ENCODE data around the gene HIC1. TPM values are rescaled to one million over a fixed set of nuclear protein-coding genes. Genes with fewer than 3 reads are reported as not detected.

Gene HIC1
- total RNA-seq, 1 experiment from 2014 or later, result 0.84 TPM

DNA sequence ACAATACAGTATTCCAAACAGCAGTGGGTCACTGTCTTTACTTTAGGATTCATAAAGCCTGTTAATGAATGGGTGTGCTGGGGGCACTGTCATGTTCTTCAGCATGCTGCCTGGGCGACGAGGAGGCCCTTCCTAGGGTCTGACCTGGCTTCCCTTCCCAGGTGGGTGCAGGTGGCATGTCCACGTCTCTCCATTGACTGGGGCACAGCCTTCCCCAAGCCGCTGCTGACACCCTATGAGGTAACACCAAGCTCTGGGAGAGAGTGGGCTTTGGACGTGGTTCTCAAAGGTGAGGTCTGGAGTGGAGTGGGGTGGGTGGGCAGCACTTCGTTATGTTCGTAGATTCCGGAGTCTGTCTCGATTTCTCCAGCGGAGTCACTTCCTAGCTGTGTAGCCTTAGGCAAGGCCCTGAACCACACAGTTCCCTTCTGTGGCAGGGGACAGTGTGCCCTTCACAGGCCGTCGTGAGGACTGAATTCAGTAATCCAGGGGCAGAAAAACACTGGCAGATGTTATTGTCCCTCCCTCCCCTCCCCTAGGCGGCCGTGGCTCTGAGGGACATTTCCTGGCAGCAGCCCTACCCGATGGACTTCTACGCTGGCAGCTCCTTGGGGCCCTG lies 13.9 kb upstream of the HIC1 start:
- intact Hi-C loops (cut with micrococcal nuclease; ENCODE audit: unreplicated experiment), result loop anchor here (5.0 kb wide), 2 partner anchors 134 to 324 kb away; no protein-coding TSS in a partner anchor
- ChIA-PET POLR2A (ENCODE audit: low non-redundant PET) (interaction anchor here (0.7 kb wide), 1 partner anchor 441 kb away, joined by 4 read pairs; no protein-coding TSS in a partner anchor), CTCF (interaction anchor here (1.3 kb wide), 1 partner anchor 132 kb away, joined by 4 read pairs; no protein-coding TSS in a partner anchor)
- peak overlapping the region; percentile 73 for H3K4me3 ChIP-seq (ENCODE audit: low read depth, low read length, poor library complexity, severe bottlenecking)
- BruUV-seq (replicated peaks), result no TSS peak
- peak overlapping the region; percentile 67 for H3K27ac ChIP-seq (ENCODE audit: low read depth, low read length, poor library complexity, severe bottlenecking)
- no peak for DNase-seq (ENCODE audit: low spot score)
- H3K27me3 ChIP-seq (replicated peaks; ENCODE audit: insufficient read depth, low read depth, low read length, poor library complexity), result no peaks in the 10 kb centered on the region
- H3K36me3 ChIP-seq (ENCODE audit: insufficient read depth, low read length, poor library complexity, severe bottlenecking), result peaks cover 21% of the 10 kb centered on the region
- TF ChIP-seq EZH2 (IDR thresholded peaks at IDR 0.05; ENCODE audit: borderline replicate concordance, low read depth, low read length, poor library complexity, severe bottlenecking), result no peak
- TF ChIP-seq, protein P1, sequence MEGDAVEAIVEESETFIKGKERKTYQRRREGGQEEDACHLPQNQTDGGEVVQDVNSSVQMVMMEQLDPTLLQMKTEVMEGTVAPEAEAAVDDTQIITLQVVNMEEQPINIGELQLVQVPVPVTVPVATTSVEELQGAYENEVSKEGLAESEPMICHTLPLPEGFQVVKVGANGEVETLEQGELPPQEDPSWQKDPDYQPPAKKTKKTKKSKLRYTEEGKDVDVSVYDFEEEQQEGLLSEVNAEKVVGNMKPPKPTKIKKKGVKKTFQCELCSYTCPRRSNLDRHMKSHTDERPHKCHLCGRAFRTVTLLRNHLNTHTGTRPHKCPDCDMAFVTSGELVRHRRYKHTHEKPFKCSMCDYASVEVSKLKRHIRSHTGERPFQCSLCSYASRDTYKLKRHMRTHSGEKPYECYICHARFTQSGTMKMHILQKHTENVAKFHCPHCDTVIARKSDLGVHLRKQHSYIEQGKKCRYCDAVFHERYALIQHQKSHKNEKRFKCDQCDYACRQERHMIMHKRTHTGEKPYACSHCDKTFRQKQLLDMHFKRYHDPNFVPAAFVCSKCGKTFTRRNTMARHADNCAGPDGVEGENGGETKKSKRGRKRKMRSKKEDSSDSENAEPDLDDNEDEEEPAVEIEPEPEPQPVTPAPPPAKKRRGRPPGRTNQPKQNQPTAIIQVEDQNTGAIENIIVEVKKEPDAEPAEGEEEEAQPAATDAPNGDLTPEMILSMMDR (conservative IDR thresholded peaks at IDR 0.05; ENCODE audit: low read depth, low read length), result no peak
- no peaks in the 10 kb centered on the region for H3K9me3 ChIP-seq (ENCODE audit: low read depth, low read length, poor library complexity, severe bottlenecking)
- peaks cover 13% of the 10 kb centered on the region for H3K4me1 ChIP-seq (ENCODE audit: insufficient read depth, low read length, poor library complexity, severe bottlenecking)

GRCh38 chr17:2041561-2042389 lies 13.1 kb upstream of the HIC1 start, which contains the start of gene OVCA2:
OVCA2 (plus strand) TSS chr17:2042022; CDS start chr17:2042048, 26 bp downstream.
- Histone ChIP-seq H3K9me3 (ENCODE audit: low read depth, low read length, poor library complexity, severe bottlenecking) (no peaks in the 10 kb centered on the region), H3K4me1 (ENCODE audit: insufficient read depth, low read length, poor library complexity, severe bottlenecking) (peaks cover 13% of the 10 kb centered on the region), H3K36me3 (ENCODE audit: insufficient read depth, low read length, poor library complexity, severe bottlenecking) (peaks cover 18% of the 10 kb centered on the region), H3K27me3 (replicated peaks; ENCODE audit: insufficient read depth, low read depth, low read length, poor library complexity) (no peaks in the 10 kb centered on the region), H3K4me3 (ENCODE audit: low read depth, low read length, poor library complexity, severe bottlenecking) (peak within 1 kb of the TSS; percentile 73), H3K27ac (ENCODE audit: low read depth, low read length, poor library complexity, severe bottlenecking) (peak within 1 kb of the TSS; percentile 91)
- BruUV-seq (replicated peaks), result no TSS peak
- CTCF ChIA-PET, result interaction anchor here (0.7 to 1.3 kb wide), 2 partner anchors 77 to 133 kb away, joined by 4 read pairs; no protein-coding TSS in a partner anchor
- no peak for TF ChIP-seq EZH2 (IDR thresholded peaks at IDR 0.05; ENCODE audit: borderline replicate concordance, low read depth, low read length, poor library complexity, severe bottlenecking)
- TF ChIP-seq, protein P1 (conservative IDR thresholded peaks at IDR 0.05; ENCODE audit: low read depth, low read length), result peak; percentile 60
- POLR2A ChIA-PET (ENCODE audit: low non-redundant PET), result interaction anchor here (0.7 kb wide), 1 partner anchor 440 kb away, joined by 4 read pairs; no protein-coding TSS in a partner anchor
- DNase-seq (ENCODE audit: low spot score), result peak; percentile 97
- intact Hi-C loops (cut with micrococcal nuclease; ENCODE audit: unreplicated experiment), result loop anchor here (5.0 kb wide), 2 partner anchors 134 to 324 kb away; no protein-coding TSS in a partner anchor

- no TSS peak for BruUV-seq (replicated peaks)
- TF ChIP-seq EZH2 (IDR thresholded peaks at IDR 0.05; ENCODE audit: borderline replicate concordance, low read depth, low read length, poor library complexity, severe bottlenecking), result no peak
- TF ChIP-seq, protein P1 (conservative IDR thresholded peaks at IDR 0.05; ENCODE audit: low read depth, low read length), result peak; percentile 37; the same call in 1 of the 2 replicates
- CTCF ChIA-PET, result interaction anchor here (0.7 to 1.3 kb wide), 2 partner anchors 76 to 133 kb away, joined by 4 read pairs; no protein-coding TSS in a partner anchor
- DNase-seq (ENCODE audit: low spot score), result peak; percentile 68
- intact Hi-C loops (cut with micrococcal nuclease; ENCODE audit: unreplicated experiment), result loop anchor here (5.0 kb wide), 2 partner anchors 135 to 325 kb away; no protein-coding TSS in a partner anchor
- POLR2A ChIA-PET (ENCODE audit: low non-redundant PET), result no interaction called here
- Histone ChIP-seq H3K27me3 (replicated peaks; ENCODE audit: insufficient read depth, low read depth, low read length, poor library complexity) (no peaks in the 10 kb centered on the region), H3K4me3 (ENCODE audit: low read depth, low read length, poor library complexity, severe bottlenecking) (peak overlapping the region; percentile 73), H3K36me3 (ENCODE audit: insufficient read depth, low read length, poor library complexity, severe bottlenecking) (peaks cover 18% of the 10 kb centered on the region), H3K27ac (ENCODE audit: low read depth, low read length, poor library complexity, severe bottlenecking) (peak overlapping the region; percentile 91), H3K4me1 (ENCODE audit: insufficient read depth, low read length, poor library complexity, severe bottlenecking) (peaks cover 13% of the 10 kb centered on the region), H3K9me3 (ENCODE audit: low read depth, low read length, poor library complexity, severe bottlenecking) (no peaks in the 10 kb centered on the region)
These were observed 12.5 kb upstream of the HIC1 start for GRCh38 chr17:2042390-2042847.
